Neural cell (in vitro differentiated cells): ENCODE measurements around the gene PHOSPHO1. TPM values are rescaled to one million over a fixed set of nuclear protein-coding genes. Genes with fewer than 3 reads are reported as not detected.

Experiments used
- H2AFZ ChIP-seq: fragments of 200-600, 300-800 bp; sonication (generic), shearing (Covaris generic); 2 replicates; pipeline ENCODE4 v1.6.0; 2014; ENCODE audit warnings: low read depth, mild to moderate bottlenecking, antibody characterized with exemption, low read length, moderate library complexity
- H3F3A ChIP-seq: fragments of 200-600 bp; shearing (Covaris generic); 2 replicates; pipeline ENCODE4 v1.6.1; 2016; ENCODE audit warnings: mild to moderate bottlenecking, moderate library complexity, mixed read lengths, antibody characterized with exemption, low read length; ENCODE audit not compliant: insufficient read depth, poor library complexity, severe bottlenecking
- H3K27ac ChIP-seq: fragments of 200-600, 300-800 bp; sonication (generic), shearing (Covaris generic); 2 replicates; pipeline ENCODE4 v1.5.1; 2014; ENCODE audit warnings: mild to moderate bottlenecking, low read length, moderate library complexity
- H3K27me3 ChIP-seq: fragments of 300-800, 200-600 bp; sonication (generic), shearing (Covaris generic); 2 replicates; pipeline ENCODE4 v1.6.0; 2014; ENCODE audit warnings: mild to moderate bottlenecking, low read depth, low read length, moderate library complexity; ENCODE audit not compliant: insufficient read depth
- H3K36me3 ChIP-seq: fragments of 300-800, 200-600 bp; sonication (generic), shearing (Covaris generic); 2 replicates; pipeline ENCODE4 v1.5.1; 2014; ENCODE audit warnings: mild to moderate bottlenecking, antibody characterized with exemption, low read length, moderate library complexity; ENCODE audit not compliant: insufficient read depth
- H3K4me2 ChIP-seq: fragments of 300-800, 200-600 bp; sonication (generic), shearing (Covaris generic); 2 replicates; pipeline ENCODE4 v1.6.0; 2014; ENCODE audit warnings: mild to moderate bottlenecking, low read length
- H3K4me3 ChIP-seq: fragments of 300-800, 200-600 bp; sonication (generic), shearing (Covaris generic); 2 replicates; pipeline ENCODE4 v1.5.1; 2014; ENCODE audit warnings: mild to moderate bottlenecking, low read length, moderate library complexity
- H3K79me2 ChIP-seq: fragments of 200-600 bp; shearing (Covaris generic); replicated peaks from 2 replicates; pipeline ENCODE4 v1.6.0; 2014; ENCODE audit warnings: mild to moderate bottlenecking, low read length, moderate library complexity; ENCODE audit not compliant: insufficient read depth
- H3K9ac ChIP-seq: fragments of 300-800, 200-600 bp; sonication (generic), shearing (Covaris generic); 2 replicates; pipeline ENCODE4 v1.6.1; 2016; ENCODE audit warnings: mild to moderate bottlenecking, low read length, mixed read lengths
- H3K9me2 ChIP-seq: fragments of 200-600 bp; shearing (Covaris generic); 2 replicates; pipeline ENCODE4 v1.6.1; 2016; ENCODE audit warnings: mild to moderate bottlenecking, low read length, mixed read lengths; ENCODE audit not compliant: insufficient read depth
- H3K9me3 ChIP-seq: fragments of 200-600, 300-800 bp; sonication (generic), shearing (Covaris generic); 2 replicates; pipeline ENCODE4 v1.6.1; 2016; ENCODE audit warnings: mild to moderate bottlenecking, mixed run types, low read length, moderate library complexity, mixed read lengths
- H4K20me1 ChIP-seq: fragments of 200-600 bp; shearing (Covaris generic); 2 replicates; pipeline ENCODE4 v1.6.1; 2016; ENCODE audit warnings: mild to moderate bottlenecking, mixed run types; ENCODE audit not compliant: insufficient read depth
- EP300 ChIP-seq: fragments of 450-650 bp; conservative IDR thresholded peaks from 2 replicates; pipeline ENCODE4 v1.6.1; 2014; ENCODE audit warnings: antibody characterized with exemption, mild to moderate bottlenecking, moderate library complexity; ENCODE audit not compliant: poor library complexity, severe bottlenecking
- EZH2 ChIP-seq: fragments of 200-600, 300-800 bp; shearing (Covaris generic), sonication (generic); IDR thresholded peaks from 2 replicates; pipeline ENCODE4 v1.6.1; 2014; ENCODE audit warnings: antibody characterized with exemption, low read length, borderline replicate concordance, mild to moderate bottlenecking; ENCODE audit not compliant: insufficient read depth, poor library complexity, severe bottlenecking
- MXI1 ChIP-seq: fragments of 450-650 bp; conservative IDR thresholded peaks from 2 replicates; pipeline ENCODE4 v1.6.1; 2014; ENCODE audit warnings: antibody characterized with exemption, mild to moderate bottlenecking; ENCODE audit not compliant: poor library complexity, severe bottlenecking
- POLR2AphosphoS5 ChIP-seq: IDR thresholded peaks from 2 replicates; pipeline ENCODE4 v1.6.1; 2012
- RAD21 ChIP-seq: fragments of 450-650 bp; conservative IDR thresholded peaks from 2 replicates; pipeline ENCODE4 v1.6.1; 2014; ENCODE audit warnings: antibody characterized with exemption, mild to moderate bottlenecking, moderate library complexity
- SMC3 ChIP-seq: fragments of 450-650 bp; conservative IDR thresholded peaks from 2 replicates; pipeline ENCODE4 v1.6.1; 2014; ENCODE audit warnings: antibody characterized with exemption, mild to moderate bottlenecking, moderate library complexity; ENCODE audit not compliant: poor library complexity
- TAF1 ChIP-seq: IDR thresholded peaks from 2 replicates; pipeline ENCODE4 v1.6.1; 2012; ENCODE audit warnings: low read depth
- polyA plus RNA-seq: library from polyadenylated mRNA; depleted of rRNA; stranded (reverse); fragments of >200 nt; gene quantifications from 2 replicates; pipeline ENCODE4 v1.2.3, GENCODE V29; 2014
- TF ChIP-seq, protein P1 (sequence below): IDR thresholded peaks from 2 replicates; pipeline ENCODE4 v1.6.1; 2012; ENCODE audit warnings: borderline replicate concordance
- TF ChIP-seq, protein P2 (sequence below): fragments of 450-650 bp; IDR thresholded peaks from 2 replicates; pipeline ENCODE4 v1.5.1; 2014; ENCODE audit warnings: antibody characterized with exemption, mild to moderate bottlenecking, moderate library complexity; ENCODE audit not compliant: poor library complexity, severe bottlenecking

Gene PHOSPHO1
- polyA plus RNA-seq, 1 donor from 2014 or later: not detected

DNA sequence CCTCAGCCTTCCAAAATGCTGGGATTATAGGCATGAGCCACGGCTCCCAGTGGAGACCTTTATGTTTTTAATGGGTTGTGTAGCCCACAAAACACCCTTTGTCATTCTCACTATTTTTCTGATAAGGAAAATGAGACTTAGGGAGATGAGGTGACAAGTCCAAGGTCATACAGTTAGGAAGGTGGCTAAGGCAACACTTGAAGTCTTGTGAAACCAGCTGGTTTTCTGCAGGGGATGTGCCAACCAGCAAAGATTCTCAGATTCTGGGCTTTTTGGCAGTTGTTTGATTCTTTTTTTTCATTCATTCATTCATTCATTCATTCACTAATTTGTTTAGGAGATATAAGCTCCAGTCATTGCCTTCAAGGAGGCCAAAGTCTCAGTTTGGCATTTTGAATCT, 10.0 kb upstream of the PHOSPHO1 start:
- no peaks in the 10 kb centered on the region for H4K20me1 ChIP-seq
- no peak overlapping the region for H3K4me3 ChIP-seq
- H3K27ac ChIP-seq: no peak overlapping the region
- H3K27me3 ChIP-seq: no peaks in the 10 kb centered on the region
- H3K9me2 ChIP-seq: no peaks in the 10 kb centered on the region
- H3K4me2 ChIP-seq: no peak overlapping the region
- no peaks in the 10 kb centered on the region for H3K36me3 ChIP-seq
- H3K9me3 ChIP-seq: no peaks in the 10 kb centered on the region
- TF ChIP-seq POLR2AphosphoS5 (no peak), MXI1 (no peak), EP300 (no peak), SMC3 (no peak), RAD21 (no peak)
- TF ChIP-seq, protein P1, sequence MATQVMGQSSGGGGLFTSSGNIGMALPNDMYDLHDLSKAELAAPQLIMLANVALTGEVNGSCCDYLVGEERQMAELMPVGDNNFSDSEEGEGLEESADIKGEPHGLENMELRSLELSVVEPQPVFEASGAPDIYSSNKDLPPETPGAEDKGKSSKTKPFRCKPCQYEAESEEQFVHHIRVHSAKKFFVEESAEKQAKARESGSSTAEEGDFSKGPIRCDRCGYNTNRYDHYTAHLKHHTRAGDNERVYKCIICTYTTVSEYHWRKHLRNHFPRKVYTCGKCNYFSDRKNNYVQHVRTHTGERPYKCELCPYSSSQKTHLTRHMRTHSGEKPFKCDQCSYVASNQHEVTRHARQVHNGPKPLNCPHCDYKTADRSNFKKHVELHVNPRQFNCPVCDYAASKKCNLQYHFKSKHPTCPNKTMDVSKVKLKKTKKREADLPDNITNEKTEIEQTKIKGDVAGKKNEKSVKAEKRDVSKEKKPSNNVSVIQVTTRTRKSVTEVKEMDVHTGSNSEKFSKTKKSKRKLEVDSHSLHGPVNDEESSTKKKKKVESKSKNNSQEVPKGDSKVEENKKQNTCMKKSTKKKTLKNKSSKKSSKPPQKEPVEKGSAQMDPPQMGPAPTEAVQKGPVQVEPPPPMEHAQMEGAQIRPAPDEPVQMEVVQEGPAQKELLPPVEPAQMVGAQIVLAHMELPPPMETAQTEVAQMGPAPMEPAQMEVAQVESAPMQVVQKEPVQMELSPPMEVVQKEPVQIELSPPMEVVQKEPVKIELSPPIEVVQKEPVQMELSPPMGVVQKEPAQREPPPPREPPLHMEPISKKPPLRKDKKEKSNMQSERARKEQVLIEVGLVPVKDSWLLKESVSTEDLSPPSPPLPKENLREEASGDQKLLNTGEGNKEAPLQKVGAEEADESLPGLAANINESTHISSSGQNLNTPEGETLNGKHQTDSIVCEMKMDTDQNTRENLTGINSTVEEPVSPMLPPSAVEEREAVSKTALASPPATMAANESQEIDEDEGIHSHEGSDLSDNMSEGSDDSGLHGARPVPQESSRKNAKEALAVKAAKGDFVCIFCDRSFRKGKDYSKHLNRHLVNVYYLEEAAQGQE: no peak
- no peak overlapping the region for H2AFZ ChIP-seq
- H3F3A ChIP-seq: no peaks in the 10 kb centered on the region
- no peaks in the 10 kb centered on the region for H3K79me2 ChIP-seq
- H3K9ac ChIP-seq: no peak overlapping the region

GRCh38 chr17:49239963-49240362, 9.4 kb upstream of the PHOSPHO1 start:
- no peaks in the 10 kb centered on the region for H3K79me2 ChIP-seq
- no peaks in the 10 kb centered on the region for H3K9me2 ChIP-seq
- TF ChIP-seq, protein P1: no peak
- TF ChIP-seq POLR2AphosphoS5: no peak
- no peak for TF ChIP-seq MXI1
- TF ChIP-seq, protein P2, sequence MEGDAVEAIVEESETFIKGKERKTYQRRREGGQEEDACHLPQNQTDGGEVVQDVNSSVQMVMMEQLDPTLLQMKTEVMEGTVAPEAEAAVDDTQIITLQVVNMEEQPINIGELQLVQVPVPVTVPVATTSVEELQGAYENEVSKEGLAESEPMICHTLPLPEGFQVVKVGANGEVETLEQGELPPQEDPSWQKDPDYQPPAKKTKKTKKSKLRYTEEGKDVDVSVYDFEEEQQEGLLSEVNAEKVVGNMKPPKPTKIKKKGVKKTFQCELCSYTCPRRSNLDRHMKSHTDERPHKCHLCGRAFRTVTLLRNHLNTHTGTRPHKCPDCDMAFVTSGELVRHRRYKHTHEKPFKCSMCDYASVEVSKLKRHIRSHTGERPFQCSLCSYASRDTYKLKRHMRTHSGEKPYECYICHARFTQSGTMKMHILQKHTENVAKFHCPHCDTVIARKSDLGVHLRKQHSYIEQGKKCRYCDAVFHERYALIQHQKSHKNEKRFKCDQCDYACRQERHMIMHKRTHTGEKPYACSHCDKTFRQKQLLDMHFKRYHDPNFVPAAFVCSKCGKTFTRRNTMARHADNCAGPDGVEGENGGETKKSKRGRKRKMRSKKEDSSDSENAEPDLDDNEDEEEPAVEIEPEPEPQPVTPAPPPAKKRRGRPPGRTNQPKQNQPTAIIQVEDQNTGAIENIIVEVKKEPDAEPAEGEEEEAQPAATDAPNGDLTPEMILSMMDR: no peak
- TF ChIP-seq RAD21: no peak
- no peak for TF ChIP-seq EZH2
- no peak for TF ChIP-seq EP300
- TF ChIP-seq SMC3: no peak
- TF ChIP-seq TAF1: no peak
- no peaks in the 10 kb centered on the region for H3K36me3 ChIP-seq
- no peaks in the 10 kb centered on the region for H3F3A ChIP-seq
- H3K4me3 ChIP-seq: no peak overlapping the region
- no peak overlapping the region for H3K4me2 ChIP-seq
- H4K20me1 ChIP-seq: no peaks in the 10 kb centered on the region
- no peak overlapping the region for H2AFZ ChIP-seq
- H3K9ac ChIP-seq: no peak overlapping the region
- no peak overlapping the region for H3K27ac ChIP-seq
- no peaks in the 10 kb centered on the region for H3K27me3 ChIP-seq
- H3K9me3 ChIP-seq: no peaks in the 10 kb centered on the region
